ENCODE measurements around the gene PVRIG.
"Not testable (repeated sequence)": the region's sequence is repeated elsewhere in the genome, so short reads cannot be mapped to it uniquely, and the experiment has no call there.

Gene PVRIG

DNA sequence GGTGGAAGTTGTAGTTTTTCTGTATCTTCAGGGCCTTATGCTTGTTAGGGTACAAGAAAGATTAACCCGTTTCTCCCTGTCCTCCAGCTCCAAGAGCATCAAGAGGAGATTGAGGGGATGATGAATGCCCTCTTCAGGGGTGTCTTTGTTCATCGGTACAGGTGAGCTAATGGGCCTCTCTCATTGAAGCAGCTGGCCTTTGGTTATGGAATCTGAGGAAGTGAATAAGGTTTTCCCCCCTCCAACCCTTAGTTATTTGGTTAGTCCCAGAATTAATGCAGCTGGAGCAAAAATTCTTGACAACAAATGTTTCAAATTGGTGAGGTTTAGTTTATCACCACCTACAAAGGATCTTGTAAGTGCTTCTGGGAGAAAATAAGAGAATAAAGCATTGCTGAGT is 24.5 kb upstream of the PVRIG start:
- DNase-seq (ENCODE audit: low spot score), result no peak

DNA sequence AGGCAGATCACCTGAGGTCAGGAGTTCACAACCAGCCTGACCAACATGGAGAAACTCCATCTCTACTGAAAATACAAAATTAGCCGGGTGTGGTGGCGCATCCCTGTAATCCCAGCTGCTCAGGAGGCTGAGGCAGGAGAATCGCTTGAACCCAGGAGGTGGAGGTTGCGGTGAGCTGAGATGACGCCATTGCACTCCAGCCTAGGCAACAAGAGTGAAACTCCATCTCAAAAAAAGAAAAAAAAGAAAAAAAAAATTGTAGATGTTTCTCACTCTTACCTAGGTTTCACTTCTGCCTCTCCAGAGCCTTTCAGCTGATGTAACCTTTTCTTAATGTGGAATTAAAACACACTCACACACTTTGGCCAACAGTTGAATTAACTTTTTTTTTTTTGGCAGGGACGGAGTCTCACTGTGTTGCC is 23.8 kb upstream of the PVRIG start:
- DNase-seq (ENCODE audit: low spot score), result not testable (repeated sequence)

DNA sequence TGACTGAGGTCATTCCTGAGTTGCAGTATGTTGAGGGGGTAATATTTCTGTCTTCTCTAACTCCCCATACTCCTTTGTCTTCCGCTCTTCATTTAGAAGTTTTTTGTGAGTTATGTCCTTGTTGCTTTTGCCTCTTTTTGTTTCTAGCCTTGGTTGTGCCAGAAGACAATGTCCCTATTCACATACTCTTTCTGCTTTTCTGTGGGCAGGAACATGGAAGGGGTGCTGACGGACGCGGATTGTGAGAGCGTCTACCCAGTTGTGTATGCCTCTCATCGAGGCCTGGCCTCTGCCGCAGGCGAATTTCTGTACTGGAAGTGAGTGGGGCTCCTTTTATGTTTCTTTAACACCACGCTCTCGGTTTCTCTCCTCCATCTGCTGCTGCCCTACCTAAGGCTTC is 21.5 kb upstream of the PVRIG start:
- DNase-seq (ENCODE audit: low spot score), result no peak

DNA sequence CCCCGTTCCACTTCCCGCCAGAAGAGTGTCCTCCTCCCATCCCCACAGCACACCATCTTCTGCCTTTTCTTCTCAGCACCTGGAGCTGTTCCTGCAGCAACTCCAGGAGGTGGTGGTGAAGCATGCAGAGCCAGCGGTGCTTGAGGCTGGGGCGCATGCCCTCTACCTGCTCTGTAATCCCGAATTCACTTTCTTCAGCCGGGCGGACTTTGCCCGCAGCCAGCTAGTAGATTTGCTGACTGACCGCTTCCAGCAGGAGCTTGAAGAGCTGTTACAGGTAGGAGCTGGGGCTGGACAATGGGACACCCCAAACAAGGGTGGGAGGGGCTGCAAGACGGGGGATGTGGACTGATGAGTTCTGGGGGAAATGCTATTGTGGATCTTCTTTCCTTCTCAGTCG is 19.1 kb upstream of the PVRIG start:
- DNase-seq (ENCODE audit: low spot score), result no peak

DNA sequence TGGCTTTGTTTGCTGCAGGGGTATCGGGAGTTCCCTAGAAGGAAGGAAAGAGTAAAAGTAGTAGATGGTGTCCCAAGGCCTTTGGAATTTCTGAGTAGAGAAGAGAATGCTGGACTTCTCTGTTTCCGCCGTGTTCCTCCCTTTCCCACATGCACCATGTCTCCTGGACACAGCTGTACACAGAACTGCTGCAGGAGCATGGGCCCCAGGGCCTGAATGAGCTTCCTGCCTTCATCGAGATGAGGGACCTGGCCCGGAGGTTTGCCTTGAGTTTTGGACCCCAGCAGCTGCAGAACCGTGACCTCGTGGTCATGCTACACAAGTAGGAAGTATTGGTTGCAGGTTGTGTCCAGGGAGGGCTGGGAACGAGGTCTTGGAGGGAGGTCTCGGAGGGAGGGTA is 15.3 kb upstream of the PVRIG start:
- DNase-seq (ENCODE audit: low spot score), result no peak

DNA sequence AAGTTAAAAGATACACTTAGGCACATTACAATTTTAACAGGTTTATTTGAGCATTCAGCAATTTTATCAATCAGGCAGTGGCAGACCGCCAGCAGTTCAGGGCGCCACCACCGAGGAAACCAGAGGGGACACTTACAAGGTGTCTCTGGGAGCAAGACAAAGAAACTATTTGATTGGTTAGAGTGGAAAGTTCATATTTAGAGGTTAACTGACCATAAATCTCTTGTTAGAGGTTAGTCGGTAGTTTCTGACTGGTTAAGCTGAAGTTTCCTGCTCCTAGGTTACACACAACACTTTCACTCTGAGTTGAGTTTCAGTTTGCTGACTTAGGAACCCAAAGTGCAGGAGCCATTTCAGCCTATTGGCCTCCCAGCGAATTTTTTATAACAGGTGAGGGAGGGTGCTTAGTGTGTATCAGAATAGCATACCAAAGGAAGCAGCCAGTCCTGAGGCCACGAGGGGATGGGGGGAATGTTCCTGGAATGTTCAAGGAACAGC is 10.8 kb upstream of the PVRIG start:
- no peak for DNase-seq (ENCODE audit: low spot score)

DNA sequence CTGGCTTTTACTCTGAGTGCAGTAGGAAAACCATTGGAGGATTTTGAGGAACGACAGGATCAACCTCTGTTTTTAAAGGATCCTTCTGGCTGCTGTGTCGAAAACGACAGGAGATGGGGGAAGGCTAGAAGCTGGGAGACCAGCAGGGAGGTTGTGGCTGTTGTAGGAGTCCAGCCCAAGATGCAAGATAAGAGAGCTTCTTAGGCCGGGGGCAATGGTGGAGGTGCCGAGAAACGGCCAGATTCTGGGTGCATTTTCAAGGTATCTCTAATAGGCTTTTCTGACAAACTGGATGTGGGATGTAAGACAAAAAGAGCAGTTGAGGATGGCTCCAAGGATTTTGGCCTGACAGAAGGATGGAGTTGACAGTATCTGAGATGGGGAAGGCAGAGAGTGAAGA is 10.3 kb upstream of the PVRIG start:
- no peak for DNase-seq (ENCODE audit: low spot score)

DNA sequence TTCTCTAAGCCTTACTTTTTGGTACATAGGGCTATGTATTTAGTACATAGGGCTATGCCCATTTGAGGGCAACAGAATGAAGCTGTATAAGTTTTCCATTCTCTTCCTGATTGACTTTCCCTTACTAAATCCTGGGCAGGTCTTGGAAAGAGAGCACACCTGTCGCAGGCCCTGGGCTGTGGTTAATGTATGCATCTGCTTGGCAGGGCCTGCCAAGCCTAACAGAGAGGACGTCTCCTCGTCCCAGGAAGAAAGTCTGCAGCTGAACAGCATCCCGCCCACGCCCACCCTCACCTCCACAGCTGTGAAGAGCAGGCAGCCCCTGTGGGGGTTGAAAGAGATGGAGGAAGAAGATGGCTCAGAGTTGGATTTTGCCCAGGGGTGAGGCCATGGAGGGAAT is 8.9 kb upstream of the PVRIG start:
- DNase-seq (ENCODE audit: low spot score), result no peak

DNA sequence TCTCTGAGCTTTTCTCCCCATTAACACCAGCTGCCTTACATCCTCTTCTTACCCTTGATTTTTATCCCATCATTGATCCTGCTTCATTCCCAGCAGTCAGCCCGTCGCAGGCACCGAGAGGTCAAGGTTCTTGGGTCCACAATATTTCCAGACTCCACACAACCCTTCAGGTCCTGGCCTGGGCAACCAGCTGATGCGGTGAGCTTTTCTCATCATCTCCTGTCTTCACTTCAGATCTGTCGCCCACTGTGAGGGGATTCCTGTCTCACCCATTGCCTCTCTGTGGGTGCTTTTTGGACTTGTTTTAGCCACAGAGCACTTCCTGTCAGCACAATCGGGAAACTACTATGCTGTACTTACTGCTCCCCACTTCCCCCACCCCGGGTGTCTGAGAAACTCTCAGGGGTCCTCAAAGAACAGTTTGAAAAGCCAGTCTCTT is 8.4 kb upstream of the PVRIG start:
- DNase-seq (ENCODE audit: low spot score), result no peak

DNA sequence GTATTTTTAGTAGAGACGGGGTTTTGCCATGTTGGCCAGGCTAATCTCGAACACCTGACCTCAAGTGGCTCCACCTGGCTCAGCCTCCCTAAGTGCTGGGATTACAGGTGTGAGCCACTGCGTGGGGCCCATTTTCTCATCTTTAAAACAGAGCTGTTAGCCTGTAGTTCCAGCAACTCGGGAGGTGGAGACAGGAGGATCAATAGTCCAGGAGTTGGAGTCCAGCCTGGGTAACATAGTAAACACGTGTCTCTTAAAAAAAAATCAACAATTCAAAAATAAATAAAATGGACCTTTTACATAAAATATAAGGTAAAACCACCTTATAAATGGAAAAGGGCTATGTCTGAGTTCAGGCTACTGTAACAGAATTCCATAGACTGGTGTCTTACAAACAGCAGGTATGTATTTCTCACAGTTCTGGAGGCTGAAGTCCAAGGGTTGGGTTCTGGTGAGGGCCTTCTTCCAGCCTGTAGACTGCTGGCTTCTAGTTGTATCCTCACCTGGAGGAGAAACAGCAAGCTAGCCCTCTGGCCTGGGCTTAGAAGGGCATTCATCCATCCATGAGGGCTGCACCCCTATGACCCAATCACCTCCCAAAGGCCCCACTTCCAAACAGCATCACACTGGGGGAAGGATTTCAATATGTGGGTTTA is 7.0 kb upstream of the PVRIG start:
- no peak for DNase-seq (ENCODE audit: low spot score)

DNA sequence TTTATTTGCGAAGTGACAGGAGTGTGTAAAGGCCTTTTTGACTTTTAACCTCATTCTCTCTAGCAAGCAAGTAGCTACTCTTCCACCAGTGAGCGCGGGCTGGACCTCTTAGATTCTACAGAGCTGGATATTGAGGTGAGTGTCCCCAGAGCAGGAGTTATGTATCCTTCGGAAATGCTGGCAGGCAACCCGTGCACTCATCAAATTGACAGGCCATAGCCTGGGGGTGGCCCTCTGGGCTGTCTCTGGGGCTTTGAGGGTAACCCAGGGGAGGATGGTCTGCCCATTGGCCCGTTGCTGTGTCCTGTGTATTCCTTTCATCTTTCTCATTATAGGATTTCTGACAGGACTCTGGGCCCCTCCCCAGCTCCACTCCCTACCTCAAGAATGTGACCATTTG is 6.1 kb upstream of the PVRIG start:
- DNase-seq (ENCODE audit: low spot score), result no peak

DNA sequence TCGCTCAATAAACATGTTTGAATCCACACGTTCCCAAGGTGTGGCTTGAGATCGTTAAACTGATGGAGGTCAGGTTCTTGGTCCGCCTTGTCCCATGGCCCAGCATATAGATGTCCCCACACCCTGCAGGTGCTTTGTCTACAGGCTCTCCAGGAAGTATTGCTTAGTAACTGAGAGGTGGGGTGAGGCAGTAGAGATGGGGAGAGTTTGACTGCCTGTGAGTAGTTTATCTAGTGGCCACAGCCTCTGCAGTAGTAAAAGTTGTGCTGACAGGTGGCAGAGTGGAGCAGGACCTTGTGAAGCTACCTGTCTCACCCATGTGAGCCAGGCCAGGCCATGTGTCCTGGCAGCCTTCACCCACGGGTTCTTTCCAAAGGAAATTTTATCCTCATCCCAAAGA is 5.4 kb upstream of the PVRIG start:
- not testable (repeated sequence) for DNase-seq (ENCODE audit: low spot score)

DNA sequence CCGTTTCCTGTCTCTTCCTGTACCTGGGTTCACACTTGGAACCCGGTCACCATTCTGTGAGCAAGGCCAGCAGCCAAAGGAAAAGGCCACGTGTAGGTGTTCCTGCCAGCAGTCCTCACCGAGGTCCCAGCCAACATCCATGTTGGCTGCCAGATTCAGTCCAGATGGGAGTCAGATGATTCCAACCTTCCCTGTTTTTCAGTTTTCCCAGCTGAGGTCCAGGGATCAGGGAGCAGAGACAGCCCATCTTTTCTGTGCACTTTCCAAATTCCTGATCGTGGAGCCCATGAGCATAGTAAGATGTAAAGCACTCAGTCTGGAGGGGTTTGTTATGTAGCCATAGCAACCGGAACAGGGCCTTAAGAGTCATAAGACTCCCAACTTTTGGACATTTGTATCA is 3.9 kb upstream of the PVRIG start:
- DNase-seq (ENCODE audit: low spot score), result no peak

DNA sequence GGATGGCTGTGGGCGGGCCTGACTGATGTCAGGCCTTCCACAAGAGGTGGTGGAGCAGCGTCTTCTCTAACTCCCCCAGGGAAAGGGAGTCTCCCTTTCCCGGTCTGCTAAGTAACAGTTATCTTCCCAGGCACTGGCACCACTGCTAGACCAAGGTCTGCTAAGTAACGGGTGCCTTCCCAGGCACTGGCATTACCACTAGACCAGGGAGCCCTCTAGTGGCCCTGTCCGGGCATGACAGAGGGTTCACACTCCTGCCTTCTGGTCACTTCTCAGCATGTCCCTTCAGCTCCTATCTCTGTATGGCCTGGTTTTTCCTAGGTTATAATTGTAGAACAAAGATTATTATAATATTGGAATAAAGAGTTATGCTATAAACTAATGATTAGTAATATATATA is 1.8 kb upstream of the PVRIG start:
- not testable (repeated sequence) for DNase-seq (ENCODE audit: low spot score)

DNA sequence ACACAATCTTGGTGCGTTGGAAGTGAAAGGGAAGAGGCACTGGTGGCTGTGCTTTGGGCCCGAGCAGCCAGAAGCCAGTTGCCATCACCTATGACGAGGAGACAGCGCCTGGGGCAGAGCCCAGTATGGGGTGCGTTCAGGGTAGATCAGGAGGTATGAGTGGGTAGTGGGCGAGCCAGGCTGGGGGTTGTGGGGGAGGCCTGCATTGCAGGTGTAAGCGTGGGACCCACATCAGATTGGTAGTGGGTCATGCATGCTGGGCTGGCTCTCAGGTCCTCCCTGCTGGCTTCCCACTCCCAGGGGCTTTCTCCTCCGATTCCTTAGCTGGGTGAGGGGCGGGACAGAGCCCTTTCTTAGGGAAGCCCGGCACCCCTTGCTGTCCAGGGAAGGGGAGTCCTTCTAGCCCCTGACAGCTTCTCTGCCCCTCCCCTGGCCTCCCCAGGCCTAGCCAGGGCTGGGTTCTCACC is 445 bp upstream of the PVRIG start:
- DNase-seq (ENCODE audit: low spot score), result no peak

DNA sequence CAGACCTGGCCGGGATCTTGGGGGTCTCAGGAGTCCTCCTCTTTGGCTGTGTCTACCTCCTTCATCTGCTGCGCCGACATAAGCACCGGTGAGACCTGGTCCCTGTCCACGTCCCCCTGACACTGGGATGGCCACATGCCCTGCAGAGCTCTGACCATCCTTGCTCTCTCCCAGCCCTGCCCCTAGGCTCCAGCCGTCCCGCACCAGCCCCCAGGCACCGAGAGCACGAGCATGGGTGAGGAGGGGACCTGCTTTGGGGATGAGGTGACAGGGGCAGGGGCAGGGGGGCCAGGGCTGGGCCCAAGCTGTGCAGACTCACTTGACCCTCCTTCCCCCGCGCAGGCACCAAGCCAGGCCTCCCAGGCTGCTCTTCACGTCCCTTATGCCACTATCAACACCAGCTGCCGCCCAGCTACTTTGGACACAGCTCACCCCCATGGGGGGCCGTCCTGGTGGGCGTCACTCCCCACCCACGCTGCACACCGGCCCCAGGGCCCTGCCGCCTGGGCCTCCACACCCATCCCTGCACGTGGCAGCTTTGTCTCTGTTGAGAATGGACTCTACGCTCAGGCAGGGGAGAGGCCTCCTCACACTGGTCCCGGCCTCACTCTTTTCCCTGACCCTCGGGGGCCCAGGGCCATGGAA is 959 bp downstream of the PVRIG start:
- DNase-seq (ENCODE audit: low spot score), result no peak

DNA sequence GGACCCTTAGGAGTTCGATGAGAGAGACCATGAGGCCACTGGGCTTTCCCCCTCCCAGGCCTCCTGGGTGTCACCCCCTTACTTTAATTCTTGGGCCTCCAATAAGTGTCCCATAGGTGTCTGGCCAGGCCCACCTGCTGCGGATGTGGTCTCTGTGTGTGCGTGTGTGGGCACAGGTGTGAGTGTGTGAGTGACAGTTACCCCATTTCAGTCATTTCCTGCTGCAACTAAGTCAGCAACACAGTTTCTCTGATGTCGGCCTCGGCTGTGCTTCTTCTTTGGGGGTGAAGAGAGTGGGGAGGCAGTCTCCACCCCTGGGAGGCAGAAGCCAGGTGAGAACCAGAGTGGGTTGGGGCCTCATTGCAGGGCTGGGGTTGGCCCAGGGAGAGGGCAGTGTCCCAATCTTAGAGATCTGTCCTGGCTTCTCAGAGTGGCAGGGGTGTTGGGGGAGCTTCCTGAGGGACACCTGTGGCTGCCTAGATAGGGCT is 1.5 kb downstream of the PVRIG start:
- DNase-seq (ENCODE audit: low spot score), result no peak

DNA sequence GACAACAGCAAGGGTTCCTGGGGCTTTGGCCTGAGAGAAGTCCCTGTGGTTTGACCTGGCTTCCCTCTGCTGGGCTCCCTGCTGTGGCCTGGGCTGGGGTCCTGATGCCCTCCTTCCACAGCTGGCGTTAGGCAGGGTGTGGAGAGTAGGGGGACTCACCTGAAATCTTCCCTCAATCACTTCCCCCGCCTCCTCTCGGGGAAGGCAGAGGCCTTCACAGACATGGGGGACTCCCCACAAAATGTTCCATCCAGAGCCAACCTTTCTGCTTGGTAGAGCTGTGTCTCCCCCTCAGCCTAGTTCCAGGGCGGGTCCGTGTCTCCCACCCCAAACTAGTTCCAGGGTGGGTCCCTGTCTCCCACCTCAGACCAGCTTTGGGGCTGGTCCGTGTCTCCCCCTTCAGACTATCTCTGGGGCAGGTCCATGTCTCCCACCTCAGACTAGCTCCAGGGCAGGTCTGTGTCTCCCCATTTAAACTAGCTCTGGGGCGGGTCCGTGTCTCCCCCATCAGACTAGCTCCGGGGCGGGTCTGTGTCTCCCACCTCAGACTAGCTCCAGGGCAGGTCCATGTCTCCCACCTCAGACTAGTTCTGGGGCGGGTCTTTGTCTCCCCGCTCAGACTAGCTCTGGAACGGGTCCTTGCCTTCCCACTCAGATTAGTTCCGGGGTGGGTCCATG is 2.2 kb downstream of the PVRIG start:
- no peak for DNase-seq (ENCODE audit: low spot score)

DNA sequence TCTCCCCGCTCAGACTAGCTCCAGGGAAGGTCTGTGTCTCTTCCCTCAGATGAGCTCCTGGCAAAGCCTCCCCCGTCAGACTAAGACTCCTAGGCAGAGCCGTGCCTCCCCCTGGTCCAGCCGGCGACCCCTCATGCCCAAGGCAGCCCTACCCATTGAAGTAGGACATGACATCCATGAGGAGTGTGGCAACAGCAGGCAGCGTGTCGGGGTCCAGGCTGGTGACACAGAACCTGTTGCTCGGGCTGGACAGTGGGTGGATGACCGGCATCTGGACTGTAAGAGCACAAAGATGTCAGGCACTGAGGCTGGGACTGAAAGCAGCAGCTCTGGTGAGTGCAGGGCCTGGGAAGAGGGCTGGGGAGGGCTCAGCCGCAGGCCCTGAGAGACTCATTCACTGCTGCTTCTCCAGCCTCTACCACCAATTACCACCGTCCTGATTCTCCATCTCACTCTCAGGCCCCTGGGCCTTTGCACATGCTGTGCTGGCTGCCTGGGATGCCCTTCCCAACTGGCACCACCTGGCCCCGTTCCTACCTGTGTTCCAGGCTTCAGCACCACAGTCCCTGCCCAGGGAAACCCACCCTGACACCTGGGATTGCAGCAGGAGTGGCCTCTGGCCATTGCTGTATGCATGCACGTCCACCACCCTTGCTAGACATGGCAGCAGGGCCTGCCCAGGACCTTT is 2.8 kb downstream of the PVRIG start:
- no peak for DNase-seq (ENCODE audit: low spot score)

DNA sequence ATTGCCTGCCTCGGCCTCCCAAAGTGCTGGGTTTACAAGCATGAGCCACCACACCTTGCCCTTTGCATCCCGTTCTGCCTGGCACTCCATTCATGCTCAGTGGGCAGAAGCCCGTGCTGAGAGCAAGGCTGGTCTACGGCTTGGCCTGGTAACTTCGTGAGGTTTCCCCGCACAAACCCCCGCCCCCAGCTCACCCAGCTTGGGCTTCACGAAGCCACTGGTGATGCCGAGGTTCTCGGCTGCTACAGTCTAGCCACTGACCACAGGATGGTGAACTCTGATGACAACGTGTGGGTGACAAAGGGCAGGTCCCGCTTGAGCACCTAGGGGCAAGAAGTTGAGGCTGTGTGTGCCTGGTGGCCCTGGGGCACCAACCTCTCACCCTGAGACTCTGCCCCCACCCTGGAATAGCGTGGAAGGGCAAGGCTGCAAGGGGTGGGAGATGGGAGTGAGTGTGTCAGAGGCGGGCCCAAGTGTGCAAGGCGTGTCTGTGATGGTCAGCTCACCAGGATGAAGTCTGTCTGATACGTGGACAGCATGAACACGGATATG is 3.7 kb downstream of the PVRIG start:
- DNase-seq (ENCODE audit: low spot score), result not testable (repeated sequence)

DNA sequence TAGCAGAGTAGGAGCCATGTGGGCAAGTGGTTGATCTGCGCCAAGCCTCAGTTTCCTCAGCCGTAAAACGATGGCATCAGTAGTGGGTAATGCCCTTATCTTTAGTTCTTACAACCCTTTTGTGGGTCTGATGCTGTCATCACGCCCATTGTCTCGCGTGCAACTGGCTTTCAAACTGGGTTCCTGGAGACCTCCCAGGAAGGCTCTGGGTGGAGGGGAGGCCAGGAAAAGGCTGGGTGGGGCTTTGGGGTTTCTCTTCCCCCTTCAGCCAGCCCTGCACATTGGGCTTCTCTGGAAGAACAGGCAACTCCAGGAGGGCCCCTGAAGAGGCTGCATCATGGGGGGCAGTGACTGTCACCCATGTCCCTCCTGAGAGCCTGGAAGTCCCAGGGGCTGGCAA is 5.1 kb downstream of the PVRIG start:
- not testable (repeated sequence) for DNase-seq (ENCODE audit: low spot score)

DNA sequence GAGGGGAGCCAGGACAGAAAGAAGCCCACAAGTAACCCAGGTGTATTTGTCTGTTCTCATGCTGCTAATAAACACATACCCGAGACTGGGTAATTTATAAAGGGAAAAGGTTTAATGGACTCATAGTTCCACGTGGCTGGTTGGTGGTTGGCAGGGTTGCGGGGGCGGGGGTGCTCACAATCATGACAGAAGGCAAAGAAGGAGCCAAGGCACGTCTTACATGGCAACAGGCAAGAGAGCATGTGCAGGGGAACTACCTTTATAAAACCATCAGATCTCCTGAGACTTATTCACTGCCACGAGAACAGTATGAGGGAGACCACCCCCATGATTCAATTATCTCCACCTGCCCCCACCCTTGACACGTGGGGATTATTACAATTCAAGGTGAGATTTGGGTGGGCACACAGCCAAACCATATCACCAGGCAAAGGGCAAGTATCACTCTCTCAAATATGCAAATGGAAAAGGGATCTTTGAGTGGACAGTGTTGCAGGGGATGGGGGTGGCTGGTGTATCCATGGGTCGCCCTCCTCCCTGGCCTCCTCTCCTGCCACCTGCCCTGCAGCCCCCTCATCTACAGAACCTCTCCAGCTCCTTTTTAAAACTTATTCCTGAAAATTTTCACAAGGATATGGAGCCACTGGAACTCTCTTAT is 15.0 kb downstream of the PVRIG start:
- not testable (repeated sequence) for DNase-seq (ENCODE audit: low spot score)
